HepG2 (cell line): Measurements from ENCODE around the gene RINL. TPM values are rescaled to one million over a fixed set of nuclear protein-coding genes. Genes with fewer than 3 reads are reported as not detected.

Experiments
- ARID5B ChIP-seq: IDR thresholded peaks from 2 replicates; pipeline ENCODE4 v1.4.0; 2020; ENCODE audit warnings: mild to moderate bottlenecking, missing genetic modification reagents
- BORCS8-MEF2B ChIP-seq: sonication (generic); formaldehyde crosslinking; IDR thresholded peaks from 2 replicates; pipeline ENCODE4 v1.8.0; 2022; ENCODE audit warnings: mild to moderate bottlenecking, missing genetic modification reagents
- HDAC1 ChIP-seq: sonication (generic); formaldehyde crosslinking; IDR thresholded peaks from 2 replicates; pipeline ENCODE4 v1.5.1; 2020; ENCODE audit warnings: mild to moderate bottlenecking, missing genetic modification reagents
- JUNB ChIP-seq: sonication (generic); formaldehyde crosslinking; IDR thresholded peaks from 2 replicates; pipeline ENCODE4 v1.8.0; 2022; ENCODE audit warnings: missing genetic modification reagents, mild to moderate bottlenecking, borderline replicate concordance
- NFE2 ChIP-seq: sonication (generic); formaldehyde crosslinking; IDR thresholded peaks from 2 replicates; pipeline ENCODE4 v1.4.0; 2020; ENCODE audit warnings: missing genetic modification reagents
- NFRKB ChIP-seq: fragments of 450-650 bp; IDR thresholded peaks from 2 replicates; pipeline ENCODE4 v1.6.1; 2017
- NR2F1 ChIP-seq, 2 experiments: fragments of 450-650 bp in 1 of 2; formaldehyde crosslinking in 1 of 2; IDR thresholded peaks; 2 replicates each; pipeline versions ENCODE4 v1.5.0 to v1.6.1; 2016 to 2020; ENCODE audit warnings: mild to moderate bottlenecking in 1 of 2, missing compliant biosample characterization in 1 of 2, missing genetic modification reagents in 1 of 2, moderate library complexity in 1 of 2
- NR2F2 ChIP-seq: IDR thresholded peaks from 2 replicates; pipeline ENCODE4 v1.6.1; 2012; ENCODE audit warnings: low read depth, inconsistent platforms, borderline replicate concordance
- SOX6 ChIP-seq, 2 experiments: fragments of 450-650 bp in 1 of 2; sonication (generic) in 1 of 2; formaldehyde crosslinking in 1 of 2; IDR thresholded peaks; 2 replicates each; pipeline versions ENCODE4 v1.4.0 to v1.6.1; 2017 to 2020; ENCODE audit warnings: antibody characterized with exemption in 1 of 2, mild to moderate bottlenecking in 1 of 2, missing genetic modification reagents in 1 of 2
- ZBTB20 ChIP-seq: sonication (generic); formaldehyde crosslinking; IDR thresholded peaks from 2 replicates; pipeline ENCODE4 v1.8.1; 2023; ENCODE audit warnings: missing genetic modification reagents, low read depth, mild to moderate bottlenecking, borderline replicate concordance
- ZNF343 ChIP-seq: sonication (generic); formaldehyde crosslinking; IDR thresholded peaks from 2 replicates; pipeline ENCODE4 v1.4.0; 2020; ENCODE audit warnings: mild to moderate bottlenecking, missing genetic modification reagents
- ZNF501 ChIP-seq: sonication (generic); formaldehyde crosslinking; IDR thresholded peaks from 2 replicates; pipeline ENCODE4 v1.5.1; 2020; ENCODE audit warnings: mild to moderate bottlenecking, moderate library complexity, missing genetic modification reagents
- ZNF577 ChIP-seq: sonication (generic); formaldehyde crosslinking; IDR thresholded peaks from 2 replicates; pipeline ENCODE4 v1.4.0; 2020; ENCODE audit warnings: mild to moderate bottlenecking, low read depth, missing genetic modification reagents, borderline replicate concordance
- ZNF619 ChIP-seq: sonication (generic); formaldehyde crosslinking; IDR thresholded peaks from 2 replicates; pipeline ENCODE4 v1.4.0; 2020; ENCODE audit warnings: mild to moderate bottlenecking, missing genetic modification reagents
- ZNF772 ChIP-seq: sonication (generic); formaldehyde crosslinking; IDR thresholded peaks from 2 replicates; pipeline ENCODE4 v1.5.0; 2020; ENCODE audit warnings: mild to moderate bottlenecking, missing genetic modification reagents
- ZNF83 ChIP-seq: sonication (generic); formaldehyde crosslinking; IDR thresholded peaks from 2 replicates; pipeline ENCODE4 v1.4.0; 2020; ENCODE audit warnings: missing genetic modification reagents, mild to moderate bottlenecking, borderline replicate concordance
- ZSCAN20 ChIP-seq: sonication (generic); formaldehyde crosslinking; IDR thresholded peaks from 2 replicates; pipeline ENCODE4 v1.4.0; 2020; ENCODE audit warnings: missing genetic modification reagents, mild to moderate bottlenecking, borderline replicate concordance
- polyA plus RNA-seq, 8 experiments: library from polyadenylated mRNA; depleted of rRNA in 3 of 8; stranded (reverse) in 7 of 8; unstranded in 1 of 8; fragments of >200 nt; fragmentation: Illumina TruSeq in 4 of 8; extraction: Trizol in 4 of 8; gene quantifications; 2 replicates each; pipeline versions ENCODE4 v1.2.1 to v1.2.3, GENCODE V29; 2011 to 2016; ENCODE audit warnings: low read depth in 4 of 8, missing spikeins in 1 of 8, mixed read lengths in 1 of 8; ENCODE audit not compliant: insufficient read depth in 1 of 8
- total RNA-seq, 5 experiments: library from RNA; depleted of rRNA; stranded (reverse); fragments of >200 nt; fragmentation: Illumina TruSeq; extraction: Trizol; gene quantifications; 2 replicates each; pipeline ENCODE4 v1.2.3, GENCODE V29; 2016; ENCODE audit warnings: low read depth in 1 of 5
- TF ChIP-seq, protein P1 (sequence below): sonication (generic); formaldehyde crosslinking; IDR thresholded peaks from 2 replicates; pipeline ENCODE4 v1.4.0; 2020; ENCODE audit warnings: missing genetic modification reagents, borderline replicate concordance
- TF ChIP-seq, protein P2 (sequence below): sonication (generic); formaldehyde crosslinking; IDR thresholded peaks from 2 replicates; pipeline ENCODE4 v1.4.0; 2020; ENCODE audit warnings: missing genetic modification reagents

The RINL gene
- total and polyA plus RNA-seq, 2 of the 13 experiments (the other 11 are each of a cell fraction or from before 2014, with no cell fraction given), result 11.4 to 18.0 TPM

DNA sequence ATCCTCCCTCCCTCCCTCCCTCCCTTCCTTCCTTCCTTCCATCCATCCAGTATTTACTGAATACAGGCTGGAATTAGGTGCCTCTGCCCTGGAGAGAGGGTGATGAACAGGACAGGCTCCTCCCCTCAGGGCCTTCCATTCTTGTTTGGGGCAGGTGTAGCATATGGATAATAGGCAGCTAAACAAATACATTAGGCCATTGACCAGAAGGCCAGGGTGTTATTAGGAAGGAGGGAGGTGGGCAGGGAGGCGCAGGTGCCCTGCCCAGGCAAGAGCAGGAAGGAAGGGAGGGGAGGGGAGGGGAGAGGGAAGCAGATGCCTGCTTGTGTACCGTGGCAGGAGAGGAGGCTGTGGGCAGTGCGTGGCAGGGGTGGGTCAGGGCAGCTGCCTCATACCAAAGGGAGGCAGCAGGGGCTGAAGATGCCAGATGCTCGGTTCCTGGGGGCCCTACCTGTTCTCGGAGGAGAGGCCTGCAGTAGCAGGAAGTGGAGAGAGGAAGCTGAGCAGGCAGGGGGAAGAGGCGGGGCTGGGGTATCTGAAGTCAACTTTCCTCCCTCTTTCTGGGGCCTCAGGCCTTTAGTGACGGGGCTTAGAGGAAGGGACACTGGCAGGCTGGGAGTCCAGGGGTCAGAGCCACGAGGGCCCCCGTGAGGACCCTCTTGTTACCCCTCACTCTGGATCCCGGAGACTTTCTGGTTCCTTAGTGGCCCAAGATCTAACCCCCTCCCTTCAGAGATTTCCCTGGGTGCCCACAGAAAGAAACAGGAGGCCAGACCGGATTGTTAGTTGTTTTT, at the start of gene RINL (continued):
- TF ChIP-seq ARID5B, result no peak
- TF ChIP-seq, protein P1, sequence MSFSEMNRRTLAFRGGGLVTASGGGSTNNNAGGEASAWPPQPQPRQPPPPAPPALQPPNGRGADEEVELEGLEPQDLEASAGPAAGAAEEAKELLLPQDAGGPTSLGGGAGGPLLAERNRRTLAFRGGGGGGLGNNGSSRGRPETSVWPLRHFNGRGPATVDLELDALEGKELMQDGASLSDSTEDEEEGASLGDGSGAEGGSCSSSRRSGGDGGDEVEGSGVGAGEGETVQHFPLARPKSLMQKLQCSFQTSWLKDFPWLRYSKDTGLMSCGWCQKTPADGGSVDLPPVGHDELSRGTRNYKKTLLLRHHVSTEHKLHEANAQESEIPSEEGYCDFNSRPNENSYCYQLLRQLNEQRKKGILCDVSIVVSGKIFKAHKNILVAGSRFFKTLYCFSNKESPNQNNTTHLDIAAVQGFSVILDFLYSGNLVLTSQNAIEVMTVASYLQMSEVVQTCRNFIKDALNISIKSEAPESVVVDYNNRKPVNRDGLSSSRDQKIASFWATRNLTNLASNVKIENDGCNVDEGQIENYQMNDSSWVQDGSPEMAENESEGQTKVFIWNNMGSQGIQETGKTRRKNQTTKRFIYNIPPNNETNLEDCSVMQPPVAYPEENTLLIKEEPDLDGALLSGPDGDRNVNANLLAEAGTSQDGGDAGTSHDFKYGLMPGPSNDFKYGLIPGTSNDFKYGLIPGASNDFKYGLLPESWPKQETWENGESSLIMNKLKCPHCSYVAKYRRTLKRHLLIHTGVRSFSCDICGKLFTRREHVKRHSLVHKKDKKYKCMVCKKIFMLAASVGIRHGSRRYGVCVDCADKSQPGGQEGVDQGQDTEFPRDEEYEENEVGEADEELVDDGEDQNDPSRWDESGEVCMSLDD (CRISPR knock-in tag), result 0 out of 2 replicates have a peak, but pooled peaks have one; percentile 39
- TF ChIP-seq ZBTB20 (CRISPR knock-in tag), result no peak
- no peak for TF ChIP-seq ZNF577 (CRISPR knock-in tag)
- peak; percentile 57; the same call in 1 of the 2 replicates for TF ChIP-seq ZNF619 (CRISPR knock-in tag)
- TF ChIP-seq NFE2 (CRISPR knock-in tag), result no peak
- TF ChIP-seq SOX6 (IDR thresholded peaks at IDR 0.05), result no peak
- peak; percentile 24; the same call in 1 of the 2 replicates for TF ChIP-seq SOX6 (CRISPR knock-in tag; IDR thresholded peaks at IDR 0.05)
- no peak for TF ChIP-seq NR2F2
- TF ChIP-seq ZNF83 (CRISPR knock-in tag), result no peak
- TF ChIP-seq JUNB, result no peak
- no peak for TF ChIP-seq NR2F1 (CRISPR knock-in tag; IDR thresholded peaks at IDR 0.05)
- no peak for TF ChIP-seq NFRKB
- TF ChIP-seq ZNF343 (CRISPR knock-in tag), result no peak
- TF ChIP-seq, protein P2, sequence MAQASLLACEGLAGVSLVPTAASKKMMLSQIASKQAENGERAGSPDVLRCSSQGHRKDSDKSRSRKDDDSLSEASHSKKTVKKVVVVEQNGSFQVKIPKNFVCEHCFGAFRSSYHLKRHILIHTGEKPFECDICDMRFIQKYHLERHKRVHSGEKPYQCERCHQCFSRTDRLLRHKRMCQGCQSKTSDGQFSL (CRISPR knock-in tag), result no peak
- 0 out of 2 replicates have a peak, but pooled peaks have one; percentile 27 for TF ChIP-seq HDAC1
- TF ChIP-seq ZNF501 (CRISPR knock-in tag), result no peak
- no peak for TF ChIP-seq BORCS8-MEF2B (CRISPR knock-in tag)
- no peak for TF ChIP-seq ZSCAN20 (CRISPR knock-in tag)
- TF ChIP-seq ZNF772 (CRISPR knock-in tag), result no peak
